Esophagus muscularis mucosa (tissue), 3 donors: Measurements from ENCODE around the gene COG4.
"Not testable (repeated sequence)": the region's sequence is repeated elsewhere in the genome, so short reads cannot be mapped to it uniquely, and the experiment has no call there.

Experiments
- POLR2A ChIP-seq: fragments of 450-650 bp; IDR thresholded peaks from one replicate; pipeline ENCODE4 v1.6.1; 2017; ENCODE audit warnings: antibody characterized with exemption, moderate library complexity, mild to moderate bottlenecking, low read depth
- TF ChIP-seq, protein P1 (sequence below), 3 experiments: fragments of 200-600 bp in 2 of 3; fragments of 450-650 bp in 1 of 3; sonication (generic) in 2 of 3; IDR thresholded peaks; one replicate each; pipeline ENCODE4 v1.5.1; 2017 to 2019; ENCODE audit warnings: antibody characterized with exemption in 3 of 3, mild to moderate bottlenecking in 2 of 3, moderate library complexity in 1 of 3

DNA sequence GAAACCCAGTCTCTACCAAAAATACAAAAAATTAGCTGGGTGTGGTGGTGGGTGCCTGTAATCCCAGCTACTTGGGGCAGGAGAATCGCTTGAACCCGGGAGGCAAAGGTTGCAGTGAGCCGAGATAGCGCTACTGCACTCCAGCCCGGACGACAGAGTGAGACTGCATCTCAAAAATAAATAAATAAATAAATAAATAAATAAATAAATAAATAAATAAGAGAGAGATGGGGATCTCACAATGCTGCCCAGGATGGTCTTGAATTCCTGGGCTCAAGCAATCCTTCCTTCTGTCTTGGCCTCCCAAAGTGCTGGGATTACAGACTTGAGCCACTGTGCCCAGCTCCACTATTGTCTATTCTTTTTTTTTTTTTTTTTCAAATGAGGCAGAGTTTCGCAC, 6.6 kb upstream of the COG4 start:
- TF ChIP-seq POLR2A: not testable (repeated sequence)
- TF ChIP-seq, protein P1, sequence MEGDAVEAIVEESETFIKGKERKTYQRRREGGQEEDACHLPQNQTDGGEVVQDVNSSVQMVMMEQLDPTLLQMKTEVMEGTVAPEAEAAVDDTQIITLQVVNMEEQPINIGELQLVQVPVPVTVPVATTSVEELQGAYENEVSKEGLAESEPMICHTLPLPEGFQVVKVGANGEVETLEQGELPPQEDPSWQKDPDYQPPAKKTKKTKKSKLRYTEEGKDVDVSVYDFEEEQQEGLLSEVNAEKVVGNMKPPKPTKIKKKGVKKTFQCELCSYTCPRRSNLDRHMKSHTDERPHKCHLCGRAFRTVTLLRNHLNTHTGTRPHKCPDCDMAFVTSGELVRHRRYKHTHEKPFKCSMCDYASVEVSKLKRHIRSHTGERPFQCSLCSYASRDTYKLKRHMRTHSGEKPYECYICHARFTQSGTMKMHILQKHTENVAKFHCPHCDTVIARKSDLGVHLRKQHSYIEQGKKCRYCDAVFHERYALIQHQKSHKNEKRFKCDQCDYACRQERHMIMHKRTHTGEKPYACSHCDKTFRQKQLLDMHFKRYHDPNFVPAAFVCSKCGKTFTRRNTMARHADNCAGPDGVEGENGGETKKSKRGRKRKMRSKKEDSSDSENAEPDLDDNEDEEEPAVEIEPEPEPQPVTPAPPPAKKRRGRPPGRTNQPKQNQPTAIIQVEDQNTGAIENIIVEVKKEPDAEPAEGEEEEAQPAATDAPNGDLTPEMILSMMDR (IDR thresholded peaks at IDR 0.05): not testable (repeated sequence)
